GM18861 (cell line): ENCODE data around the gene GORASP2.
A peak's percentile ranks its signal among the peaks of the same experiment; 100 is the strongest.
"Not testable (repeated sequence)": the region's sequence is repeated elsewhere in the genome, so short reads cannot be mapped to it uniquely, and the experiment has no call there.

ENCODE experiments used
- ATAC-seq: cut with Tn5 transposase; IDR thresholded peaks from one replicate; pipeline ENCODE4 v1.9.1; 2021; ENCODE audit not compliant: unreplicated experiment

Gene GORASP2

DNA sequence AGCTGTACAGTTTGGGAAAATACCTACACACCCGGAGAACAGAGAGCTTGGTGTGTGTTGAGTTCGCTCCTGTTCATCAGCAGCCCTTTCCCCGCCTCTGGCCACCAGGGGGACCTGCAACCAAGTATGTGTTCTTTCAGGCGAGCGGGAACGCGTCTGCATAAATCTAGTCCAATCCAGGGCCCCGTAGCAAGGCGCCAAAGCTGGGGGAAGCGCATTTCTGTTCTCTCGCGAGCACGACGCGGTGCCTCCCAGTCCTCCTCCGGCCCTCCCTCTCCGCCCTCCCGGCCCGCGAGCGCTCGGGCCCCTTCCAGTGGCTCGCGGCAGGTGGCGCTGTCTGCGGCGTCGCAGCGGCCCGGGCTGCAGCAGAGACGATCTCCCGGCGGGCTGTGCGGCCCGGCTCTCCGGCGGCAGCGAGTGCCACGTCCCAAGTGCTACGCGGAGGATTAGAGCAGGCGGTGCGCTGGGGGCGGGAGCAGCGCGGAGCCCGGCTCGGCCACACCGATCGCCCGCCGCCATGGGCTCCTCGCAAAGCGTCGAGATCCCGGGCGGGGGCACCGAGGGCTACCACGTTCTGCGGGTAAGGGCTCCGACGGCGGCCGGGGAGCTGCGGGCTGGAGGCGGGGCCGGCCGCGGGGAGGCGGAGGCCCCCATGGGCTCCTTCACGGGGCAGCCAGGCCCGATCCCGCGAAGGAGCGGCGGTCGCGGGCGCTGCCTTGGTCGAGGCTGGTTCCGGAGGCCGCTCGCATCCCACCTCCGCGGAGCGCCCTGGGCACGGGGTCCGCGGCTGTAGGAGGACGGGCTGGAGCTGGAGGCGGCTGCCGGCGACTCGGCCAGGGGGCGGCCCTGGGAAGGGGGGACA, at the start of gene GORASP2:
TSS of gene GORASP2 (plus strand) at position 430 of the 862 bp plus-strand sequence. CDS start at position 518, 88 bp downstream.
- peak; percentile 82 for ATAC-seq

GRCh38 chr2:170881840-170882239, 47.2 kb upstream of the GORASP2 start:
- ATAC-seq = no peak

DNA sequence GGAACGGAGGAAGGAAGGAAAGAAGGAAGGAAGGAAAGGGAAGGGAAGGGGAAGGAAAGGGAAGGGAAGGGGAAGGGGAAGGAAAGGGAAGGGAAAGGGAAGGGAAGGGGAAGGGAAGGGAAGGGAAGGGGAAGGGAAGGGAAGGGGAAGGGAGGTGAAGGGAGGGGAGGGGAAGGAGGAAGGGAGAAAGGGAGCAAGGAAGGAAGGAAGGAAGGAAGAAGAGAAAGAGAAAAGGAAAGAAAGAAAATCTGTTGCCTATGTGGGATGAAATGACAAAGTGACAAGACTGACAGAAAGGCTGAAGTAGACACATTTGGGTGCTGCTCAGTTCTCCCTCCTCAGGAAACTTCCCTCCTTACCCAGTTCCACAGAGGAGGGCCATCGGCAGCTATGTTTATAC, 46.3 kb upstream of the GORASP2 start:
- no peak for ATAC-seq

GRCh38 chr2:170883683-170884082, 45.4 kb upstream of the GORASP2 start:
- no peak for ATAC-seq

- no peak for ATAC-seq
Observed at GRCh38 chr2:170885130-170885791, 43.8 kb upstream of the GORASP2 start.

- ATAC-seq = no peak
Observed at GRCh38 chr2:170886386-170886785, 42.7 kb upstream of the GORASP2 start.

DNA sequence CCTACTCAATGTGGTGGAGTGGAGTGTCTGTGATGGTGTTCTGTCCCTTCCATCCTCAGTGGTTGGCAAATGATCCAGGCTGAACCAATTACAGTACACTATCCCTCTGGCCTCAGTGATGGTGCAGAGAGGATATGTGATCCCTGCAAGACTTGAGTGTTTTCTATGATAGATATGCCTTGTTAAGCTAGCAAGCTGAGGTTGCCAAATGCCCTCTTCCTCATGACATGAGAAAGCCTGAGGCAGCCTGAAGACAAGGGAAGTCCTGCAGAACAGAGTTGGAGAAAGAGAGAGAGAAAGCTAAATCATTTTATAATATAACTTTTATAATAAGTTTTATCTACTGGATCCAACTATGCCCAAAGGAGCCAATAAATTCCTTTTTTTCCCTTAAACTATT, 41.6 kb upstream of the GORASP2 start:
- ATAC-seq = no peak

DNA sequence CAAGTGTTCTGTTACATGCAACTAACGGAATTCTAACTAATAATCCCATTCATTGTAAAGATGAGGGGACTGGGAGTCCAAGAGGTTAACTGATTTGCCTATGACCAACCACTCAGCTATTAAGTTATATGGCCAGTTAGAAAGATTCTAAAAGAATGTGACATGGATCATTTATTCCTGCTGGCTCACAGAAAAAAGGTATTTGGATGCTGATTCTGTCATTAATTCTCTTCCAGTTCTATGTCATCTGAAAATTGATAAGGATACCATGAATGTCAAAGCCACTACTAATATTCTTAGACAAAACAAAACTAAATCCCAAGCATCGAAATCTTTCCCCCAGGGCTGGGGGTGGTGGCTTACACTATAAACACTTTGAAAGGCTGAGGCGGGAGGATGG, 41.2 kb upstream of the GORASP2 start:
- no peak for ATAC-seq

DNA sequence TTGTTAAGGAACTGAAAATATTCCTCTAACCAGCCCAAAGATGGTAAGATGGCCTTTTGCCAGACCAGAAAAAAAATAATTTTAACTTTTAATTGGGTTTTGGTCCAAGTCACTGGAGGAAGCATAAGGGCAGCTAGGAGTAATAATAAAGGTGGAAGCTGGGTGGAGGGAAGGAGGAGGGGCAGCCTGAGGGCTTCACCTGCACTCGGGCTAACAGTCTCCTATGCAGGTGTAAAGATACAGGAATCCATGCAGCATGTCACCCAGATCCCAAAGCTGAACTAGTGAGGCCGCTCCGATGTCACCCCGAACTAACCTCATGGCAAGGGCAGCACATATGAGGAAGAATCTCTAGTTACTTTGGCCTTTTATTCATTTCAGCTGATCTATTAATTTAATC, 37.2 kb upstream of the GORASP2 start:
- ATAC-seq = no peak

GRCh38 chr2:170892391-170892951, 36.6 kb upstream of the GORASP2 start:
- no peak for ATAC-seq

- ATAC-seq = no peak
Observed at GRCh38 chr2:170895023-170895757, 33.9 kb upstream of the GORASP2 start.

DNA sequence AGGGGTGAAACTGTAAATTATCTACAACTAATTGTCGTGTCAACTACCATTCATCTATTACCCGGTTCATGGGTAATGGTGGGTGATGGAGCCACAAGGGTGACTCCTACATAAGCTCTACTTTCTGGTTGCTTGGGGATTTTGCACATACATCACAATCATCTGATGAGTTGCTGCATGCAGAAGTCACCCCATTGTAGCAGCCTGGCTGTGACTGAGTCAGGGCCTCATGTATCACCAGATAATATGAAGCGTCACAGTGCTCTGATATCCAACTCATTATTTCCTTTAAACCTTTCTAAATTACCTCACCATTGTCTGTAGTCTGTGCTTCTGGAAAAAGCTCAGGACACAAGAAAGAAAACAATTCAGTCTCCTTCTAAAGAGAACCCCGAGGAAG, 32.4 kb upstream of the GORASP2 start:
- no peak for ATAC-seq

DNA sequence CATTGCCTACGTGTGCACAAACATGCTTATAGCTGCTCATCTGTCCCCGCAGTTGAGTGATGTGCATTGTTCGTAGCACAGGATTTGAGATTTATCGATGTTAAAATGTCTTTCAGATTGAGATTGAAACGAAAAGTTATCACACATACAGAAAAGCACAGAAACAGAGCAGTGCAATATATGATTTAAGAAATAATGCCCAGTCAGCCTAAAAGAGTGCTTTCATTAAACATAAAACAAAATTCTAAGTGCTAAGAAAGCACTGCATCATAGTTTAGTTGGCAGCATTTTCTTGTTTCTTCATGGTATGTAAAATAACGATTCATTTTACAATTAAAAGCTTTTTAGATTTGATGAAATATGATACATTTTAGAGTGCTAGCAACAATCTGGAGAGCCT, 31.9 kb upstream of the GORASP2 start:
- no peak for ATAC-seq

GRCh38 chr2:170905864-170906263, 23.2 kb upstream of the GORASP2 start:
- no peak for ATAC-seq

- no peak for ATAC-seq
Observed at GRCh38 chr2:170911314-170911889, 17.7 kb upstream of the GORASP2 start.

GRCh38 chr2:170914994-170915666, 13.9 kb upstream of the GORASP2 start:
- ATAC-seq = not testable (repeated sequence)

- ATAC-seq = no peak
Observed at GRCh38 chr2:170917219-170917913, 11.7 kb upstream of the GORASP2 start.

GRCh38 chr2:170917957-170918356, 11.1 kb upstream of the GORASP2 start:
- ATAC-seq = no peak

DNA sequence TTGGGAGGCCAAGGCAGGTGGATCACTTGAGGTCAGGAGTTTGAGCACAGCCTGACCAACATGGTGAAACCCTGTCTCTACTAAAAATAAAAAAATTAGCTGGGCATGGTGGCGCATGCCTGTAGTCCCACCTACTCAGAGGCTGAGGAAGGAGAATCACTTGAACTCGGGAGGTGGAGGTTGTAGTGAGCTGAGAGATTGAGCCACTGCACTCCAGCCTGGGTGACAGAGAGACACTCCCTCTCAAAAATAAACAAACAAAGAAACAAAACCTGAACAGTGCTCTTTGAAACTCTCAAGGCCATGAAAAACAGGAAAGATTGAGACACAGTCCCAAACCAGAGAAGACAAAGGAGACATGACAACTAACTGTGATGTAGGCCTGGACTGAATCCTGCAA, 7.2 kb upstream of the GORASP2 start:
- ATAC-seq = not testable (repeated sequence)
